CD4-positive, alpha-beta T cell treated with Interferon alpha-2 for 1 hour (primary cell): ENCODE measurements around the gene SEC14L3.
"Not testable (repeated sequence)": the region's sequence is repeated elsewhere in the genome, so short reads cannot be mapped to it uniquely, and the experiment has no call there.

Experiments
- DNase-seq, 2 donors: peaks; one replicate each; pipeline ENCODE4 v3.0.0-alpha.2; 2020 to 2022

The SEC14L3 gene

DNA sequence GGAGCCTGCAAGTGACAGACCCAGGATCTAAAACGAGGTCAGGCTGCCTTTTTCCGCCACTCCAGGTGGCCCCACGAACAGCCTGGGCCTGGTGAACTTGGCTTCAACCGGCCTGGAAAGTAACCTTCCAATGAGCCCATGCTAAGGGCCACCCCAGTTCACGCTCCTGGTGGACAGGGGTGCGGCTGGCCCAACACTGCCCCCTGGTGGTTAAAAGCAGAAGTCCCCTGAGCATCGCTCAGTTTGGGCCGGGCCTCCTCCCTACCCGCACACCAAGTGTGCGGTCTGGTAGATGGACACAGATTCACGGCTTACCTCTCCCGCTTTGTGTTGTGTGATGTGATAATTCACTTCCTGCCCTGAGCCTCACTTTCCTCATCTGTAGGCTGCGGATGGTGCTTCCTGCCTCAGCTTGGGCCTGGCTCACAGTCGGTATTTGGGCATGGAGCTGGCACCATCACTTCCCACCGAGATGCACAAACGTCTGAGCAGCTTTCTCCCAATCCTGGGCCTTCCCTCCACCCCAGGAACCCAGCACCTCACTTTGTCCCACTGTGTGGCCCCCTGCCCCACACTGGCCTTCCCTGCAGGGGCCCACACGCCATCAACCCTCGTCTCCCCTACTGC lies 13.7 kb upstream of the SEC14L3 start:
- DNase-seq: peak; percentile 64 to 79

DNA sequence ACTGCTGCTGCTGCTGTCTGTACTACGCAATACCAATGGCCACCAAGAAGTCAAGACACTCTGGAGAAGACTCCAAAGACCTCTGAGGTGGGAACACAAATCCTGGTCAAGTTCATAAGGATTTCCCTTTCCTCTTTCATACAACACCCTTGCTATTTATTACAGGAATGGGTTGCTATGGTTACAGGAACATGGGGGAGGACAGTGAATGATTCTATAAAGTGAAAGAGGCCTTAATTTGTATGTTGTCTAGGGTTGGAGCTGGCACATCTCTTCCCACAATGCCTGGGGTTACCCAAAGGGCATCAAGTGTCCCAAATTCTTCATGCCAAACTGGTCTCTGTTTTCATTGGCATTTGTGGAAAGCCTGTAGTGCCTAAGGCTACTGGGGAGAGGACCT lies 11.4 kb upstream of the SEC14L3 start:
- DNase-seq: no peak

DNA sequence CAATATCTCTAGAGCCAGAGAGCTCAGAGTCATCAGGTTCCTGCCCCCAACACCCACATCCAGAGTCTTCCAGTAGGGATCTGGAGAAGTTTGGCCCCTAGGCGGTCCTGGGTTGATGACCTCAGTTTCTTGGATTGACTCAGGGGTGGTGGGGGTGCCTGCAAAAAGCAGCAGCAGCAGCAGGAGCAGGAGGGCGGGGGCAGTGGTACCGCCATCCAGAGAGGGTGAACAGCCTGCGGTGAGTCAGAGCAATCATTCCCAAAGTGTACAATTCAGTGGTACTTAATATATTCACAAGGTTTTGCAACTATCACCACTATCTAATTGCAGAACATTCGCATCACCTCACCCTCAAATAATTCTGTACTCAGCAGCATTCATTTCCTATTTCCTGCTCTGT lies 9.9 kb upstream of the SEC14L3 start:
- DNase-seq: no peak

DNA sequence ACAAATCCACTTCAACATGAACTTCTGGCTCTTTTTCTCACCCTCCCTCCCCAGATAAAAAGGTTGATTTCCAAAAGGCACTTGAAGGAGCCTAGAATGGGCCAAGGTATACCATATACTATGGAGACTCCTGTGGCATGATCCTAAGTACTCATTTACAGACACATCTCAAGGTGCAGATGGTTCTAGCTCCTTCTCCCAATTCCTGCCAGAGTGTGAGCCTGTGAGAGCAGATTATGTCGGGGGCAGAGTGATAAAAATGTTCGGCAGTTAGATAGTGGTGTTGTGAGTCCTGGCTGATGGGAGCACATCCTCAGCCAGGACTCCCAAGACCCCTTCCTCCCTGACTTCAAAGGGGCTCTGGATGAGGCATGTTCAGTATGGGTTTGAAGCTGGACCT lies 8.2 kb upstream of the SEC14L3 start:
- DNase-seq: no peak

DNA sequence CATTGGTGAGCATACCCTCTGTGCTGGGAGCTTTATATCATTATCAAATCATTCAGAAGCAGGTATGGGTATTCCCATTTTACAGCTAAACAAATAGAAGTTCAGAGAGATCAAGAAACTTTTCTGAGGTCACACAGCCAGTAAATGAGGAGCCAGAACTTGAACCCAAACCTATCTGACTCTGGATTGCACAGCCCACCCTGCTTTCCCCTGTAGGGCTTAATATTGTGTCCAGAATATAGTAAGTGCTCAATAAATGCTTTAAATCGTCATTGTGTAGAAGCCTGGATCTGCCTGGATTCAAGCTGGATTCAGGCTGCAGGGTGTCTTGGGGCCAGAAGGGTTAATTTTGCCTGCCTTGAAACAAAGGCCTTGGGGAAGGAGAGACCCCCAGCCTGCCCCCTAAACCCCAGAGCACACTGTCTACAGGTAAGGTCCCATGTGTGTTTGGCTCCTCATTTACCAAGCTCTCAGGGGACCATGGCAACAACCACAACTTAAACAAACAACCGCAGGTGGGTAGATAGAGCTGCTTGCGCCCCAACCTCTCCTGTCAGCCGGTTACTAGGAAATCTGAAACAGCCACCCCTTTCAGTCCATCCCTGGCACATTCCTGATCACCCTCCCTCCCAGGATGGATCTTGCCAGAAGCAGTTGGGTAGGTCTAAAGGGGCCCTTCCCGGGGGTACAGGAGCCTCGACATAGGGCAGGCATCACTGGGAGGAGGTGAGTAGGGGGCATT lies 3.0 kb upstream of the SEC14L3 start:
- DNase-seq: peak; percentile 3 to 35

DNA sequence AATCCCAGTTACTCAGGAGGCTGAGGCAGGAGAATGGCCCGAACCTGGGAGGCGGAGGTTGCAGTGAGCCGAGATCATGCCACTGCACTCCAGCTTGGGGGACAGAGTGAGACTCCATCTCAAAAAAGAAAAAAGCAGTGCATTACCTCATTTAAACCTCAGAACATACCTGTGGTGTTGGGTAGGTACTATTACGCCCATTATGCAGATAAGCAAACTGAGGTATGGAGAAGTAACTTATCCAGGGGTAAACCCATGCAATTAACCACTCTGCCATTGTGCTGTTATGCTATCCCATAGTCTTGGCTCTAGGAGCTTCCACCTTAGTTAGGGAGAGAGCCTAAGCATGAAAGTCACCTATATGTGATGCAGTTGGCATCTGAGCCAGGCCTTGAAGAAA lies 2.3 kb upstream of the SEC14L3 start:
- no peak for DNase-seq

DNA sequence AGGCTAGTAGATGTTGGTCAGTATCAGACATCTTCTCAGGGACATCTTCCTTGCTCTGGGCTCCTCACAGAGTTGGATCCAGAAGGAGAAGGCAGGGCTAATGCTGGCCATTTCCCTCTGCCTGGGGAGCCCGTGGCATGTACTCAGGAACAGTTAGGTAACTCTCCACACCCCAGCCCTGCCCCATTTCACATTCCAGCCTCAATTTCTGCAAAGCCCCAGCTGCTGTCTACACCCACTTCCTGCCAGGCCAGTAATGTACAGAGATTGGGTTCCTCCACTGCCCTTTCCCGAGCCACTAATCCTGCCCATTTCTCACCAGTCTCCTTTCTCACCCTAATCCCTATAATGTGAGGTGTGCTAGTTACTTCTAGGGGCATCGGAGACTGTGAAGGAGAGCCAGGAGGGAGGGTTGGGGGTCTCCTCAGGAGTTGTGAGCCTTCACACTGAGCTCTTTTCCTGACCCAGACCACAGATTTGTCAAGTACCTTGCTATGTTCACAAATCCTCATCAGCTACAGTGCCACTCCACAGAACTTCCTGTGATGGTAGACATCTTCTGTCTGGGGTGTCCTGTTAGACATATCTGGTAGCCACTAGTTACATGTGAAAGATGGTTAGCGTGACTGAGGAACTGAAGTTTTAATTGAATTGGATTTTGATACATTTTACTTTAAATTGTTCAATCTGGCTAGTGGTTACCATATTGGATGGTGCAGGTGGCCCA lies 1.3 kb upstream of the SEC14L3 start:
- no peak for DNase-seq

DNA sequence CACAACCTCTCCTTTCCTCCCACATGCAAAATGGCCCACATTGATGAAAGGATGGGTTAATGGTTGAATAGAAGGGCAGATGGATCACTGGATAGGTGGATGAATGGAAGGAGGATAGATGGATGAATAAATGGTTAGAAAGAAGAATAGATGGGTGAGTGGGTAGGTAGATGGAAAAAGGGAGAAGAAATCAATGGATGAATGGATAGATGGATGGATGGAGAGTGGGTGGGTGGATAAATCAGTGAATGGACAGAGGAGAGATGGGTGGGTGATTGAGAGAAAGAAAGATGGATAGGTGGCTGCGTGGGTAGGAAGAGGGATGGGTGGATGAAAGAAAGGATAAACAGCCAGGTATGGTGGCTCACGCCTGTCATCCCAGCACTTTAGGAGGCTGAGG lies 1.2 kb downstream of the SEC14L3 start:
- DNase-seq: no peak

DNA sequence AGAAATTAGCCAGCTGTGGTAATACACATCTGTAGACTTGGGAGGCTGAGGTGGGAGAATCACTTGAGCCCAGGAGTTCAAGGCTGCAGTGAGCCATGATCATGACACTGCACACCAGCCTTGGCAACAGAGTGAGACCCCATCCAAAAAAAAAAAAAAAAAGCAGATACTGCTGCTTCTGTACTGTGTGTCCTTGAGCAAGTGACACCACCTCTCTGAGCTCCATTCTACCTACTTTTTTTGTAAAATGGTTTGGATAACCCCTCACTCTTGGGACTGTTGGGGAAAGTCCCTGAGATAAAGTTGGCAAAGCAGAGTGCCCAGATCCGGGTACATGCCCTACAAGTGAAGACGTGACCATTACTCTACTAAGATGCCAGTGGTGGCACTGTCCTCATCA lies 2.7 kb downstream of the SEC14L3 start:
- no peak for DNase-seq

DNA sequence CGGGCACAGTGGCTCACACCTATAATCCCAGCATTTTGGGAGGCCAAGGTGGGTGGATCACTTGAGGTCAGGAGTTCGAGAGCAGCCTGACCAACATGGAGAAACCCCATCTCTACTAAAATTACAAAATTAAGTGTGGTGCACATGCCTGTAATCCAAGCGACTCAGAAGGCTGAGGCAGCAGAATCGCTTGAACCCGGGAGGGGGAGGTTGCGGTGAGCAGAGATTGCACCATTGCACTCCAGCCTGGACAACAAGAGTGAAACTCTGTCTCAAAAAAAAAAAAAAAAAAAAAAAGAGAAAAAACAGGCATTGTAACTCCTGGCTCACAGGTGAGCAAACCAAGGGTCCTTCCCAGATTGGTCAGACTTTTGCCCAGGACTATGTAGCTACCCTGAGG lies 11.3 kb downstream of the SEC14L3 start:
- not testable (repeated sequence) for DNase-seq

DNA sequence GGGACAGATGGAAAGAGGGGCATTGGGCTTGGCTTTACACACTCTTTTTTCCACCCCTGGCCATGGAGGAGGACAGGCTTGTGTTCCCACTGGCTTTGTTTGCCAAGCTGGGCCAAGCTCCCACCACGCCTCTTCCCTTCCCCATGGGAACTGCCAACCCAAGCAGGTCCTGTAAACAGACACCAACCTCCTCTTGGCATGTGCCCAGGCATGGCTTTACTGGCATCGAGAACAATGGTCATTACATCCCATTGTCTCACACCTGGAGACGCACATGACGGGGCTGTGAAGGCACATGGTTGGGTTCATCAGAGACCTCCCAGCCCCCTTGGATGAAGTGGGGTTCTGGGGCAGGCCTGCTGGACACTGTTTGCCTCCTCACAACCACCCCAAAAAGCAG lies 11.7 kb downstream of the SEC14L3 start:
- no peak for DNase-seq

DNA sequence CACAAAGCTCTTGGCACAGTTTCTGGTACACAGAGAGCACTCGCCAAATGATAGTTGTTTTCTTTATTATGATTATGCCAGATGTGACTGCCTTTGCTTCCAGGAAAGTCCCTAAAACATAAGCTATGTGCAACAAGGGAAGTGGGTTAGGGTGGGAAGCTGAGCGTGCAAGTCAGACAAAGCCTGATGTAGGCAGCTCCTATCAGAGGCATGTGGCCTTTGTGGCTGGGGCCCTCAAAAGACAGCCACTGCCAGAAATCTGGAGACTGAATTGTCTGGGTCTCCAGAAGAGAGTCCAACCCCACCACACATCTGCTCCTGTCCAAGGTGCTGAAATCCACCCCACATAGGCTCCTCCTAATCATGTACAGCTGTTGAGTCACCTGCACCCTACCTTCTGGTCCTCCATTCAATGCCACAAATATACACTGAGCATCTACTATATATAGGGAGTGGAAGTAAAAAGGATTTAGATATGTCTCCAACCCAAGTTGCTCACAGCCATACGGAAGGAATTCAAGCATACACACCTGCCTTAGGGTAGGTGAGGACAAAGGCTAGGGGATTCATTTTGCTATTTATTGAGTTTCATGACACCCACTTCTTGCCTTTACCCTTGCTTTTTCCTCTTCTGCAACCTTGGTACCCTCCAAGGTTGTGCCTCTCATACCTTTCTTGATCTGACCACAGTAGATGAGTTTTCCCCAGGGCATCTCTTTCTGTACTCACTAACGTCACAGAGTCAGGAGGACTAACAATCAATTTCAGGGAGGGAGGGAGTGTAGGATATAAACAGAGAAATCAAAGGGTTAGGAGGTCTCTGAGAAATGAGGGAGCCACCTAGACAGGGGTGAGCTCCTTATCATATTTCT lies 12.4 kb downstream of the SEC14L3 start:
- no peak for DNase-seq

DNA sequence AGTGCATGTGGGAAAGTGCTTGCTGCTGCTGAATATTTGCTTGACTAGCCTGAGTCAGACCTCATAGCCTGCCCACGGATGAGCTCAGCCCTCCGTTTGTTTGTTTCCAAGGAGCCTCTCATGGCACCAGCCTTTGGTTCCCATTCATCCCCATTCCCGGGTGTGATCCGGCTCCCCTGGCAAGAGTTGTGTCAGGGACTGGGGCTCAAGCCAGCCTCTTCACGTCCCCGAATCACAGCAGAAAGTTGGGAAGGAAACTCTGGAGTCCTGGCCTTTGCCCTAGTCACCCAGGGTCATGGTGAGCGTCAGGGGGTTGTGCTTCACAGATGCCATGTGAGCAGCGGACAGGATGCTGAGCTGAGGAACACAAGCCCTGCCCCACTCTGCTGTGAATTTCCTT lies 13.8 kb downstream of the SEC14L3 start:
- no peak for DNase-seq

DNA sequence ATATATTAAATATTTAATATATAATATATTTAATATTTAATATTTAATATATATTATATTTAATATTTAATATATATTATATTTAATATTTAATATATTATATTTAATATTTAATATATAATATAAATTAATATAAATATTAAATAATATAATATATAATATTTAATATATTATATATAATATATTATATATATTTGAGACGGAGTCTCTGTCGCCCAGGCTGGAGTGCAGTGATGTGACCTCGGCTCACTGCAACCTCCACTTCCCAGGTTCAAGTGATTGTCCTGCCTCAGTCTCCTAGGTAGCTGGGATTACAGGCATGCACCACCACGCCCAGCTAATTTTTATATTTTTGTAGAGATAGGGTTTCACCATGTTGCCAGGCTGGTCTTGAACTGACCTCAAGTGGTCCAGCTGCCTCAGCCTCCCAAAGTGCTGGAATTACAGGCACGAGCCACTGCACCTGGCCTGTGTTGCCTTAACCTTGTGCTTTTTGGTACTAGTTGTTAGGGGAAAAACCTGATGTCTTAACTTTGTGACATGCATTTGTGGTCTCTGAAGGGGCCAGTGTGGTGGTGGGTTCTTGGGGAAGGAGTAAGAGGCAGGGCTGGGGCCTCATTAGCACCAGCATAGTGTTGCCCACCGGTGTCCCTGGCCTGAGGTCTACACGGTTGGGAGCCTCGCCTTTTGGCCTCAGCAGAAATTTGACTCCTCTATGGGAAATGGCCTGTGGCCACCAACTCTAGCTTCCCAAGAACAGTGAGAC lies 16.6 kb downstream of the SEC14L3 start:
- DNase-seq: no peak

DNA sequence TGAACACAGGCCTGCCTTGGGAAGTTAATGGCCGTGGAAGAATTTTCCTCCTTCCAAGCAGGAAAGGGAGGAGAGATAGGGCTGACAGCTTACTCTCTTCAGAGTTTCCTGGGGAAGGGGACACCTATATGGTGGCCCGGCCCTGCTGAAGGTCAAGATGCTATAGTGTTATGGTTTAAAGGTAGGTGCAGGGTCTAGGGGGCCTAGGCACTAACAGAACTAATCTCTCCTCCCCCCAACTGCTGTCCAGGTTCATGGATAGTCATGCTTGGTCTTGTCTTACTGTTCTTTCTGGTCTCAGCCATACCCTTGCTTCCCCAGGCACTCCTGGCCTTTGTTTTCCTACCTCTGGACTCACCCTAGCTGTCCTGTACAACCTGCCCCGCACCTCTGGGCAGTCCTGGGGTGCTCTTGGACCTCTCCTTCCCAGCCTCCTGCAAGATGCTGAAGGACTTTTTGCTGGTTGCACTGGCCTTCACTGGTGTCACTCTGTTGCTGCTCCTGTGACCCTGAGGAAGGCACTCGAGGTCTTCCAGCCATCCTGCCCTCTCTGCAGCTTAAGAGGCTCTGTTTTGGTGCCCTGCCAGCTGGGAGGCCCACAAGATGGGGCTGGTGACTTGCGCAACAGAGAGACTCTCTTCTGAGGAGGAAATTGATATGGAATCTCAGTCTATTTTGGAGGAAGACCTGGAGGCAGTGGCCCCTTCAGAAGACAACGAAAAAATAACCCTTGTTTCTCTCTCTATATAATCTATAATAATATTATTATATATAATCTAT lies 17.9 kb downstream of the SEC14L3 start:
- DNase-seq: no peak

DNA sequence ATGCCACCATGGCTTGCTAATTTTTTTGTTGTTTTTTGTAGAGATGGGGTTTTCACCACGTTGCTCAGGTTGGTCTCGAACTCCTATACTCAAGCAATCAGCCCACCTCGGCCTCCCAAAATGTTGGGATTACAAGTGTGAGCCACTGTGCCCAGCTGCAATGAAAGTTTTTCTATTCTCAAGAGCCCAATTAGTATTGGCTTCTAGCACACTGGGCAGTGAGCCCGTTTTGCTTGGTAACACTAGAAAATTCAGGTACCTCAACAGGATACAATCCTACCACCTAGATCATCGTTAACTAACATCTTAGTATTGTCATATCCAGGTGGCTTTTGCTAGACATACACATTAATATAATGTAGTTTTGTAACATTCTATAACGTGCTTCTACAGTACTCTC lies 19.0 kb downstream of the SEC14L3 start:
- no peak for DNase-seq

DNA sequence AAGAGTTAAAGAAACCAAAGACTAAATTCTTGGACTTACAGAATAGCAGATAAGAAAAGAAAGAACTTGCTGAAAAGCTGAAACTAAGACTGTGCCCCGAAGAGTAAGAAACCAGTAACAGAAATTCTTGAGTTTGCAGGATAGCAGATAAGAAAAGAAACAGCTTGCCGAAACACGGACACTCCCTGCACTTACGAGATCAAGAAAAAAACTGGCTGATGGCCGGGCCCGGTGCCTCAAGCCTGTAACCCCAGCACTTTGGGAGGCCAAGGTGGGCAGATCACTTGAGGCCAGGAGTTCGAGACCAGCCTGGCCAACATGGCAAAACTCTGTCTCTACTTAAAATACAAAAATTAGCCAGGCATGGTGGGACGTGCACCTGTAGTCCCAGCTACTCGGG lies 20.3 kb downstream of the SEC14L3 start:
- DNase-seq: not testable (repeated sequence)

DNA sequence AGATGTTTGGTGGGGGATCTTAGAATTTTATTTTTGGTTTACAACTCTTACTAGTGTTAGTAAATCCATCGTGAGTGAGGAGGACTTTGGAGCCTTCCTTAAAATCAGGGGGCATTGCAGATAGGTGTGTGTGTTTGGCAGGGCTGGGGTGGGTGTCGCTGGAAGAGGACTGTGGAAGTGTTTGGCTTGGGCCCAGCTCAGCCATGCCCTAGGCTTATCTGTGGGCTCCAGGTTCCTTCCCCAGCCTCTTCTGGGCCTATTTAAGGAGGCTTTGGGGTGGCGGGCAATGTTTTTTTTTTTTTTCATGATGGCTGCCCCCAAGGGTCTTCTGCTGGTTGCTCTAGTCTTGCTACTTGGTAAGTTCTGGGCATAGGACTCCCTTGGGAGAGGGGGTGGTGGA lies 24.2 kb downstream of the SEC14L3 start:
- DNase-seq: no peak

DNA sequence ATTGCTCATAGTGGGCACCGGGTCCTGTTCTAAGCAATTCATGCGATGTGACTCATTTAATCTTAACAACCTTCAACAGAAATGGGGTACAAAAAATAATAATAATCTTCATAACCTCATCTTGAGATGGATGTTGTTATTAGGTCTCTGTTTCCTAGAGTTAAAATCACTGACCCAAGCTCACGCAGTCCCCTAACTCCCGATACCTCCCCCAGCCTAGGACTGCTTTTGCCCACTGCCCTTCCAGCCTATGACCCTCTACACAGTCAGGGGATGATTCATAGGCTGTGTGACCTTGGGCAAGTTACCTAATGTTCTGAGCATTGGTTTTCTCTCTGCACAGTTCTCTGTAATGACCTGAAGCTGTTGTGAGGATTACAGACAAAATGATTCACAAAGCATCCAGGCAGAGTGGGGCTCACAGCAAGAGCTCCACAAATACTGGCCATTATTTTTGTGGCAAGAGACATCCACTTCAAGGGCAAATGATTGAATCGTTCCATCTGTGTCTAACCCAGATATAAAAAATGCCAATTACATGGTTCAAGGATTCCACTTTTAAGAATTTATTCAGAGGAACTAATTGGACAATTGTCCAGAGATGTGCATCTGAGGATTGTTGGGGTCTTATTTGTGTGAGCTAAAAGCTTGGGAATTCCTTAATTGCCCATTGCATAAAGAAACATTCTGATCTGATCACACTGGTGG lies 26.2 kb downstream of the SEC14L3 start:
- no peak for DNase-seq

DNA sequence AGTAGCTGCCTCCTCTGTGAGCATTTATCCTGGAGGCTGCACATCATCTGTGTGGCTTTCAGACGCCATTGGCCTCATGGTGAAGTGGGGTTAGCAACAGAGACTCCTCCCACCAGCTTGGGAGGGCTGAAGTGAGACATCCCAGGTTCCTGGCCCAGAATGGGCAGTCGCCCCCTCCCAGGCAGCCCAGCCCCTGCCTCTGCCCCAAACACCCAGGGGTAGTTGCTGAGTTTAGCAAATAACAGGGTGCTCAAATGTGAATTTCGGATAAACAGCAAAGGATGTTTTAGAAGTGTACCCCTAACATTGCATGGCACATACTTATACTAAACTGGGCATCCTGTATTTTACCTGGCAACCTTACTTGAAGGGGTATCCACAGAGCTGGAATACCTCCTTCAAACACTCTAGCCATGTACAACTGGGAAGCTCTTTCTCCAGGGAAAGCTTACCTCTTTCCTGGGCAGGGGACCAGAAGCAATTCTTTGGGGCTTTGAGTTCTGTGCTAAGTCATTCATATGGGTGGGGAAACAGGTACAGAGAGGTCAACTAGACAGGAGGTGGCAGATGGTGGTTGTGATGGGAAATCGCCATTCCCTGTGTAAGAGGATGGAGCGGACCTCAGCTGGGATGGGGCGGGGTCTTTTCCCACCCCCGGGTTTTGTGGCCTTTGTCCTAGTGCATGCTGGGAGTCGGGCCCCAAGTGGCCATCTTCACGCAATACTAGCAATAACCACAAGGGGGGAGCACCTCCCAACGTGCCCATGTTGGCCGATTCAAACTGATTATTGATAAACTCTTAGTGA lies 27.0 kb downstream of the SEC14L3 start:
- DNase-seq: peak; percentile 38 to 68
